ENCODE results near the gene TMPRSS4. TPM values are rescaled to one million over a fixed set of nuclear protein-coding genes. Genes with fewer than 3 reads are reported as not detected.
A peak's percentile ranks its signal among the peaks of the same experiment; 100 is the strongest.

TMPRSS4 gene
- total RNA-seq, 2 experiments from 2014 or later: not detected

- Mint-ChIP-seq H3K27ac (no peak overlapping the region), H3K36me3 (no peaks in the 10 kb centered on the region), H3K9me3 (no peaks in the 10 kb centered on the region), H3K4me1 (peaks cover 3% of the 10 kb centered on the region), H3K27me3 (peaks cover 60% of the 10 kb centered on the region), H3K4me3 (peak overlapping the region; percentile 27)
- no peak for DNase-seq
Measured at GRCh38 chr11:118142809-118143208, 65.9 kb downstream of the TMPRSS4 start.

GRCh38 chr11:118143661-118144185 is 66.8 kb downstream of the TMPRSS4 start:
- Mint-ChIP-seq H3K36me3 (no peaks in the 10 kb centered on the region), H3K4me3 (no peak overlapping the region), H3K4me1 (peaks cover 3% of the 10 kb centered on the region), H3K27ac (no peak overlapping the region), H3K9me3 (no peaks in the 10 kb centered on the region), H3K27me3 (peaks cover 60% of the 10 kb centered on the region)
- DNase-seq: no peak

- no peak overlapping the region for H3K27ac Mint-ChIP-seq
- H3K36me3 Mint-ChIP-seq: no peaks in the 10 kb centered on the region
- H3K4me3 Mint-ChIP-seq: no peak overlapping the region
- no peak for DNase-seq
- H3K4me1 Mint-ChIP-seq: peaks cover 3% of the 10 kb centered on the region
- H3K9me3 Mint-ChIP-seq: no peaks in the 10 kb centered on the region
- peaks cover 58% of the 10 kb centered on the region for H3K27me3 Mint-ChIP-seq
Measured at GRCh38 chr11:118144301-118145268, 67.7 kb downstream of the TMPRSS4 start.

DNA sequence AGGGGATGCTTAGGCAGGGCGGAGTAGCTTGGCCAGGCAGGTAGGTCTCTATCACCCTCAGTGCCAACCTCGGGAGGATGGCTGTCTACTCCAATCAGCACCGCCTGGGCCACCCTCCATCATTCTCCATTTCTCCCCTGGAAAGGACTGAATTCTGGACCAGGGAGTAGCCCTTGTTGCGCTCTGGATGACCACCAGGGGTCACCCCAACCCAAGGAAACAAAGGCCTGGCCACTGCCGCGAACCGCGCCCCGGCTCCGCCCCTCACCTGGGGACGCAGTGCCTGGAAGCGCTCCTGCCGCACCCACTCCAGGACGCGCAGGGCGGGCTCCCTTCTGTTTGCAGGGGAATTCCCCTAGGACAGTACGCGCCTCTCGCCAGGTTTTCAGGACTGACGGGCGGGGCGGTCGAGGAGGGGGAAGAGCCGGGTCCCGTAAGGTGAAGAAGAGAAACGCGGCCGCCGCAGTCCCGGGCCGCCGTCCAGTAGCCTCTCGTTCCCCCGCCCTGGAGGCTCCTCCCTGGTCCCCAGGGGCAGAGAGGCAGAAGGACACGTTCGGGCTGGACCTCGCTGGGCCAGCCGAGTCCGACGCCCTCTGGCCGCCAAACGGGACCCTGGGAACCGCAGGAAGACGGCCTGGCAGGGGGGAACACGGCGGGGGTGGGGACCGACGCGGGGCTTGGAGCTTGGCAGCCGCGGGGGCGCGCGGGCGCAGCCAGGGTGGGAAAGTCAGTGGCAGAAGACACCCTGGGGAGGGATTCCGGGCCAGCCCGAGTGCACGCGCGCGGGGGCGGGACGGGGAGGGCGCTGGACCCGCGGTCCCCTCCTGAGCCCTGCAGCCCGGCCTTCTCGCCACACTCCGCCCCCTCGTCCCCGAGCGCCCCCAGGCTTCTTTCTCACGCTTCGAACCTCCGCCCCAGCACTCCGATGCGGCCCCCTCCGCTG is 68.7 kb downstream of the TMPRSS4 start:
- no peaks in the 10 kb centered on the region for H3K36me3 Mint-ChIP-seq
- H3K27ac Mint-ChIP-seq: no peak overlapping the region
- peaks cover 3% of the 10 kb centered on the region for H3K4me1 Mint-ChIP-seq
- no peaks in the 10 kb centered on the region for H3K9me3 Mint-ChIP-seq
- peak overlapping the region; percentile 75 for H3K4me3 Mint-ChIP-seq
- H3K27me3 Mint-ChIP-seq: peaks cover 53% of the 10 kb centered on the region
- peak; percentile 90 for DNase-seq

DNA sequence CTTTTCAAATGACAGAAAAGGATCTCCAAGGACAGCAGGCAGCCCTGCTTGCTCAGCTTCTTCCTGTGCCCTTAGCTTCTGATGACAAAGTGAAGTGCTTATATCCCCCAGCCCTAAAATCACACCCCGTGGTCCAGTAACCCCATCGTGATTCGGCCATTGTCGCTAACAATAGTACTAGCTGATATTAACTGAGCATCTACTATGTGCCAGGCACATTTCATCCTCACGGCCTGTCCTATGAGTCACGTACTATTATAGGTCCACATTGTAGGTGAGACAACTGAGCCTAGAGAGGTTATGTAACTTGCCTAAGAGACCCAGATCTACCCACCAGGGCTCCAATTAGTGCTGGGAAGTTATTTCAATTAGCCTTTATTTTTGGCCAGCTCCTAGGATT is 69.7 kb downstream of the TMPRSS4 start:
- DNase-seq: no peak
- peaks cover 3% of the 10 kb centered on the region for H3K4me1 Mint-ChIP-seq

DNA sequence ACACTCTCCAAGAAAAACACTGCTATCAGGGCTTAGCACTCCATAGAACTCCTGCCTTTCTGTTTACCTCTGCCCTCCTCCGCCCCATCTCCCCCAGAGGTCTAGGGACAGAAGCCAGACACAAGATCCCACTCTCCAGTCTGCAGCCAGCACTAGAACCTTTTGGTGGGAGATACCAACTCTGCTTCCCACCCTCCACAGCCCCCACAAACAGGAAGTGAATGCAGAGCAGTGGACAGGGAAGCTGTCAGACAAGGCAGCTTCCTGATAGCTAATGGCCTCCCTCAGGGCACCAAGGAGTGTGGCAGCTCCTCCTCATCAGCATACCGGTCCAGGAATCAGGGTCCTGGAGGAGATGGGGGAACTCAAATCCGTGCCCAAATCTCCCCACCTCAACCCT is 70.6 kb downstream of the TMPRSS4 start:
- Mint-ChIP-seq H3K27ac (no peak overlapping the region), H3K4me3 (no peak overlapping the region), H3K4me1 (peaks cover 3% of the 10 kb centered on the region), H3K9me3 (no peaks in the 10 kb centered on the region), H3K36me3 (no peaks in the 10 kb centered on the region), H3K27me3 (peaks cover 50% of the 10 kb centered on the region)
- no peak for DNase-seq

More for the DNA sequence above, 69.7 kb downstream of the TMPRSS4 start:
- Mint-ChIP-seq H3K4me3 (peak overlapping the region; percentile 75), H3K36me3 (no peaks in the 10 kb centered on the region), H3K27me3 (peaks cover 53% of the 10 kb centered on the region), H3K27ac (no peak overlapping the region), H3K9me3 (no peaks in the 10 kb centered on the region)

DNA sequence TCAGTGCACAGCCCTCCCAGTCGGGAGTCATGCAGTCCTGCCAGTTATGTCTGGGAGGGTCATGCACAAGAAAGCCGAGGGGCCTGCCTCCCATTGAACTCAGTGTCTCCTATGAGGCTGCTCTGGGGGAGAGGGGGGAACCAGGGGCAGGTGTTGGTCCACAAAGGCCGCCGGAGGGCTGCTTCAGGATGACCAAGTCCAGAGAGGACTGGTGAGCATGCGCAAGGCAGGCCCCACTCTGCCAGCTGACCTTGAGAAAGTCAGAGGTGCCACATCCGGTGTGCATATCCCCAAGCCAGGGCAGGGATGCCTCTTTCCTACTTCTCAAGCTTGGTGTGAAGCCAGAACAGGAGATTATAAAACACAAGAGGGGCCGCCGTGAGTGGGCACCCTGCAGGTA is 71.4 kb downstream of the TMPRSS4 start:
- Mint-ChIP-seq H3K9me3 (no peaks in the 10 kb centered on the region), H3K27me3 (peaks cover 50% of the 10 kb centered on the region), H3K4me1 (no peaks in the 10 kb centered on the region), H3K27ac (no peak overlapping the region), H3K36me3 (no peaks in the 10 kb centered on the region), H3K4me3 (no peak overlapping the region)
- DNase-seq: no peak

DNA sequence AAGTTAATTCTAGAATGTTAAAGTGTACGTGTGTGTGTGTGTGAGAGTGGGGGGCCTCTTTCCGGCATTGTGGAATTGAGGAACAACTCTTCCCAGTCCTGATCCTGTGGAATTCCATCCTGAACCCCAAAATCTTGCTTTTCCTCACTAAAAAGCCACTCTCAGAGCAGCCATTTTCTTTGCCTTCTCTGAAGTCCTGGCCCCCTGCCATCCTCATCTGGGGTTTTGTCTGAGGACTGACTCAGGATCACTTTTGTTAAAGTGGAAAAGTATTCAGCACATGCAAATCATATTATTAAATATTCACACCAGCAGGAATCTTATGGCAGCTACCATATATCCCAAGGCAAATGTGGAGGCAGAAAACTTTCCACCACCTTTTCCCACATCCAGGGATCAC is 72.0 kb downstream of the TMPRSS4 start:
- Mint-ChIP-seq H3K4me3 (no peak overlapping the region), H3K4me1 (peaks cover 2% of the 10 kb centered on the region), H3K27me3 (peaks cover 52% of the 10 kb centered on the region), H3K27ac (no peak overlapping the region), H3K36me3 (no peaks in the 10 kb centered on the region), H3K9me3 (no peaks in the 10 kb centered on the region)
- no peak for DNase-seq

GRCh38 chr11:118149493-118149892 is 72.6 kb downstream of the TMPRSS4 start:
- Mint-ChIP-seq H3K27me3 (peaks cover 52% of the 10 kb centered on the region), H3K4me1 (peaks cover 2% of the 10 kb centered on the region), H3K9me3 (no peaks in the 10 kb centered on the region), H3K36me3 (no peaks in the 10 kb centered on the region), H3K4me3 (no peak overlapping the region), H3K27ac (no peak overlapping the region)
- no peak for DNase-seq

GRCh38 chr11:118151431-118151830 is 74.6 kb downstream of the TMPRSS4 start:
- peaks cover 3% of the 10 kb centered on the region for H3K4me1 Mint-ChIP-seq
- H3K27me3 Mint-ChIP-seq: peaks cover 58% of the 10 kb centered on the region
- no peak overlapping the region for H3K27ac Mint-ChIP-seq
- no peaks in the 10 kb centered on the region for H3K36me3 Mint-ChIP-seq
- DNase-seq: no peak
- no peak overlapping the region for H3K4me3 Mint-ChIP-seq
- H3K9me3 Mint-ChIP-seq: no peaks in the 10 kb centered on the region

- no peaks in the 10 kb centered on the region for H3K36me3 Mint-ChIP-seq
- peaks cover 62% of the 10 kb centered on the region for H3K27me3 Mint-ChIP-seq
- peak overlapping the region; percentile 49 for H3K4me3 Mint-ChIP-seq
- no peak overlapping the region for H3K27ac Mint-ChIP-seq
- no peaks in the 10 kb centered on the region for H3K9me3 Mint-ChIP-seq
- no peak for DNase-seq
- H3K4me1 Mint-ChIP-seq: peaks cover 7% of the 10 kb centered on the region
Measured at GRCh38 chr11:118152020-118152551, 75.2 kb downstream of the TMPRSS4 start.

DNA sequence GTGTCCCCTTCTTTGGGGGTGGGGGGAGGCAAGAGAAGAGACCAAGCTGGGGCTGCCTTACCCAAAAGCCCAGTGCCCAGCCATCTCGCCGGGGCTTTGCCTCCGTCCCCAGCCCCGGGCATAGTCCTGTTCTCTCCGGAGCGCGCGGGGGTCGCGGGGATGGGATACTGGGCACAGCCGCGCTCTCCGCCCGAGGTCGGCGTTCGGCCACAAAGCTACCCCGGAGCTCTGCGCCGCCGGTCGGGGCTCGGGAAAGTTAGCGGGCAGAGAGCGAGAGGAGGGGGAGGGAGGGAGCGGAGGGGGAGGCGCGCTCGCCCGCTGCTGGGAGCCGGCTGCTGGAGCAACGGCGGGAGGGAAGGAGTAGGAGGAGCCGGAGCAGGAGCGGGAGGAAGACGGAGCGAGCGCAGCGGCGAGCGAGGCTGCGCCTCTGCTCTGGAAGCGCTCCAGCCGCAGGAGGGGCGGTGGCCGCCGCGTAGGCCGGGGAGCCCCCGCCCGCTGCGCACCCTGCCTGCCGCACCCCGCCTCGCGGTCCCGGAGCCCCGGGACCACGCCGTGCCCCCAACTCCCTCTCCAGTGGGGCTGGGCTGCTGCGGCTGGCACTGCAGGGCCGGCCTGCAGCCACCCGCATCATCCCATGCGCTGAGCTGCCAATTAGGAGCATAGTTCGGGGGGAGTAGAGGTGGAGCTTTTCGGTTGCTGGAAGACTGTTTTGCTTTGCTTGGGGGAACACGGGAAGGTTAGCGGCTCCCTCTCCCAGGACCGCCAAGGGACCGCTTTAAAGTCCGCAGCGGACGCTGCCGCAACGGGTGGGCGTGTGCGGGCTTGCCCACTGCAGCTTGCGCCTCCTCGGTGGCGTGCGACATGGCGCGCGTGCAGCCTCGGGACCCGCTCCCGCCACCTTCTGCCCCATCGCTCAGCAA is 75.9 kb downstream of the TMPRSS4 start, which contains the start of gene SCN4B:
Gene SCN4B, minus strand, starts transcription at position 272 of the 920 bp plus-strand sequence. Its CDS starts 150 bp downstream, at position 122.
- DNase-seq: peak; percentile 40
- H3K9me3 Mint-ChIP-seq: no peaks in the 10 kb centered on the region
- no peaks in the 10 kb centered on the region for H3K36me3 Mint-ChIP-seq
- peaks cover 69% of the 10 kb centered on the region for H3K27me3 Mint-ChIP-seq
- H3K4me3 Mint-ChIP-seq: peak within 1 kb of the TSS; percentile 62
- H3K27ac Mint-ChIP-seq: no peak within 1 kb of the TSS
- H3K4me1 Mint-ChIP-seq: peaks cover 7% of the 10 kb centered on the region

DNA sequence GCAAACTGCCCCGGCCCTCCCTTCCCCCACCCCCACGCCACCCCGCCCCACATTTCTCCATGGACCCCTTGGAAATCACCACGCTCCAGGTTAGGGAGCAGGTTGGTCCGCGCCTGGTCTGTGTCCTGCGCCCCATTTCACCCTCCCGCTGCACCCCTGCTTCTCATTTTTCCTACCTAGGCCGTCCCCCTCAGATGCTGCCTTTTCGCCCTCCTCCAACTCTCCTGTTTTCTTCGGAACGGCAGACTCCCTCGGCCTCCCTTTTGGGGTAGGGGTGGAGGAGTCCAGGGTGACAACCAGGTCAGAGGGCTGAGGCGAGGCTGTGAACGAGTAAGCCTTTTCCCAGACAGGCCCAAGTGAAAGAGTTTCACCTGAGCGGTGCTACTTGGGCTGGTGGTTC is 76.6 kb downstream of the TMPRSS4 start:
- DNase-seq: no peak
- Mint-ChIP-seq H3K27ac (no peak overlapping the region), H3K4me3 (peak overlapping the region; percentile 62), H3K4me1 (peaks cover 7% of the 10 kb centered on the region), H3K9me3 (no peaks in the 10 kb centered on the region), H3K27me3 (peaks cover 76% of the 10 kb centered on the region), H3K36me3 (no peaks in the 10 kb centered on the region)

- peaks cover 7% of the 10 kb centered on the region for H3K4me1 Mint-ChIP-seq
- peaks cover 74% of the 10 kb centered on the region for H3K27me3 Mint-ChIP-seq
- no peaks in the 10 kb centered on the region for H3K9me3 Mint-ChIP-seq
- H3K27ac Mint-ChIP-seq: no peak overlapping the region
- no peaks in the 10 kb centered on the region for H3K36me3 Mint-ChIP-seq
- H3K4me3 Mint-ChIP-seq: peak overlapping the region; percentile 62
- no peak for DNase-seq
Measured at GRCh38 chr11:118153976-118154375, 77.1 kb downstream of the TMPRSS4 start.
